ENCODE measurements around the gene CACNA2D4. TPM values are rescaled to one million over a fixed set of nuclear protein-coding genes. Genes with fewer than 3 reads are reported as not detected.

Gene CACNA2D4
- polyA plus RNA-seq, 3 donors, result 2.0 to 3.0 (median 2.7) TPM

- DNase-seq, result no peak
Observed at GRCh38 chr12:1890810-1891209, 27.6 kb downstream of the CACNA2D4 start.

- no peak for DNase-seq
Observed at GRCh38 chr12:1890119-1890703, 28.2 kb downstream of the CACNA2D4 start.

DNA sequence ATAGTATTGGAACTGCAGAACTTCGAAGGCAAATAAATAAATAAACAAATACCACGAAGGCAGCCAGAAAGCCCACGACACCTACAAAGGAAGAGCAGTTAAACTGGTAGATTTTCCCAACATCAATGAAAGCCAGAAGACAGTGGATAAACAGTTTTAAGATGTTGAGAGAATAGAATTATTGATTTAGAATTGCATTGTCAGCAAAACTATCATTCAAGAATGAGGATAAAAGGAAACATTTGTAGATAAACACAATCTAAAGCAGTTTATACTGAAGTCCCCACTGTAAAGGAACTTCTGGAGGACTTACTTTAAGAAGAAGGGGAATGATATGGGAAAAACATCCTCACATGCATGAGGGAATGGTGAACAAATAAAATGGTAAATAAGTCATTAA lies 29.5 kb downstream of the CACNA2D4 start:
- no peak for DNase-seq

- no peak for DNase-seq
Observed at GRCh38 chr12:1886396-1887008, 31.9 kb downstream of the CACNA2D4 start.

GRCh38 chr12:1885599-1886245 lies 32.7 kb downstream of the CACNA2D4 start:
- no peak for DNase-seq

GRCh38 chr12:1885082-1885596 lies 33.3 kb downstream of the CACNA2D4 start:
- no peak for DNase-seq

DNA sequence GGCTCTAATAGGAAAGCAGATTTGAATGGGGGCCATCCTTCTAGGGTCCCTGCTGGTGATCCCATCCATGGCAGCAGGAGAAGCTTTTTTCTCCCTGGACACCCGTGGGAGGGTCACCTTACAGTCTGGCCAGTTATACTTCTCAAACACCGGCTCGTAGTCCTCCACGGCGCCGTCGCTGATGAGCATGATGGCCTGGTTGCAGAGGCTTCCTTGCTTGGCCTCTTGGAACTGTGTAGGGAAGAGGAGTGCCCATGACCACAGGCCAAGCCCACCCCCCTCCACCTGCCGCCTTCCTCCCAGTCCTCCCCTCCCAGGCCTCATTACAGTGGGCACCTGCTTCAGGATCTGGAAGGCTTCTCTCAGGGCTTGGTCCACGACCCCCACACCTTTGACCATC lies 33.8 kb downstream of the CACNA2D4 start:
- DNase-seq, result no peak

DNA sequence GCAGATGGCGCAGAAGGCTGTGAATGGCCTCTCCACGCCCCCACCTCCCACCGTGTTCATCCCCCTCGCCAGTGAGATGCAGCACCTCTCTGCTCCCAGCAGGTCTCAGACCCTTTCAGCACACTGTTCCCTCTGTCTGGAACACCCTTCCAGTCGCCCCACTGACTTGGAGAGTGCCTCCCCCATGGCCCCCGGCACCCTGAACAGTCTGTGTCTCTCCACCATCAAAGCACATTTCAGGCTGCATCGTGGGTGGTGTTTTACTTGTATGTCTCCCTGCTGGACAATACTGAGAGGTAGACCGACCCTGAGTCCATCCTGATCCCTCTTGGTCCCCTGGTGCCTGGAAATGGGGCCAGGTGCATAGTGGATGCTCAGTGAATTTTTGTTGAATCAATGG lies 34.9 kb downstream of the CACNA2D4 start:
- DNase-seq, result no peak

DNA sequence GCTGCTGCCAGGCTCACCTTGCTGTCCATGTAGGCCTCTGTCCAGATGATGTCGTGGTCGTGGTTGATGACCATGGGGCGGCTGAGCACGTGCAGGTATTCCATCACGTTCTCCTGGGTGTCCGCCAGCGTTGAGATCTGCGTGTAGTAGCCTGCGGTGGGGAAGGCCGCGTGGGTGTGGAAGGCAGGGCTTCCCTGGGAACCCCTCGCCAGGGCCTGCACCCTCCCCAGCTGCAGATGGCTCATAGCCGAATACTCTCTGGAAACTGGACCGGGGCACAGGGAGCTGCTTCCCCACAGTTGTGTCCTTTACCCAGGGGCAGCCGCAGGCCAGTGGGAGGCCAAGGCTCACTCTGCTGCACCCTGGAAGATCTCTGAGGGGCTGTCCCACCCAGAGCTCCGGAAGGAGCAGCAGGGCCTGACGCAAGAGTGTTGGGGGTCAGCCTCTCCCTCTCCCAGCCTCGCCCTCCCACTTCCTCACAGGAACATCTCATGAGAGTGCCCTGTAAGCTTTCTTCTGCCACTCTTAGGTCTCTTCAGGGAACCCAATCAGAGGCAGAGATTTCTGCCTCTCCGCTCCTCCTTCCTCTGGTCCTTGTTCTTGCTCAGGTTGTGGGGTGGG lies 35.5 kb downstream of the CACNA2D4 start:
- DNase-seq, result no peak

DNA sequence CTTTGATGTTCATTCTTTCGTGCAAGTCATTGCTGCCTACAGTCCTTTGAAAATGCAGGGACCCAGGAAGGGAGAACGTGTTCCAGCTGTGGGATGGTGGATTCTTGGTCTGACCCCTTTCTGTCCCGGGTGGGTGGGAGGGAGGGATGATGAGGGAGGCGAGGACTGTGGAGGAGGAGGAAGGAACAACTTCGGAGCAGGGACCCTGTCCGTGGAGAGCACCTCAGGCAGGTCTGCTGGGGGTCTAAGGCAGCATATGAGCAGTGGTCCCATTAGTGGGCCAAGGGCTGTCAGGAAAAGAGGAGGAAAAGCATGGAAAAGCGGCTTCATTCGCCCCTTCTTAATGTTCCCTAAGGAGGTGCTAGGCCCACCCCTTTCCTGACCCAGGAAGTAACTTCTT lies 36.0 kb downstream of the CACNA2D4 start:
- DNase-seq, result no peak

DNA sequence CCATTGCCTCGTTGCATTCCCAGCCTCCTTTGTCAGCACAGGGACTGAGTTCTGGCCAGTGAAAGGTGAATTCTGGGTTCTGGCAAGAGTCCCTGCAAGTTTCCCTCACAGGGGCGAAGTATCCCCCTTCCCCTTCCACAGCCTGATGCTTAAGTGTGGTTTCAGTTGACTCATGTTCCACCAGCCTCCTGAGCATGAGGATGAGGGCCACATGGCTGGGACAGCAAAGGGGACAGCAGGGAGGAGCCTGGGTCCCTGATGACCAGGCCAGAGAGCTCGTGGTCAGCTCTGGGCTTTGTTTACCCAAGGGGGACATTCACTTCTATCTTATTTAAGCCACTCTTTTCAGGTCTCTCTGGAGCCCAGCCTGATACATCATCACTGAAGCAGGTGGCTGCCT lies 36.5 kb downstream of the CACNA2D4 start:
- DNase-seq, result no peak

DNA sequence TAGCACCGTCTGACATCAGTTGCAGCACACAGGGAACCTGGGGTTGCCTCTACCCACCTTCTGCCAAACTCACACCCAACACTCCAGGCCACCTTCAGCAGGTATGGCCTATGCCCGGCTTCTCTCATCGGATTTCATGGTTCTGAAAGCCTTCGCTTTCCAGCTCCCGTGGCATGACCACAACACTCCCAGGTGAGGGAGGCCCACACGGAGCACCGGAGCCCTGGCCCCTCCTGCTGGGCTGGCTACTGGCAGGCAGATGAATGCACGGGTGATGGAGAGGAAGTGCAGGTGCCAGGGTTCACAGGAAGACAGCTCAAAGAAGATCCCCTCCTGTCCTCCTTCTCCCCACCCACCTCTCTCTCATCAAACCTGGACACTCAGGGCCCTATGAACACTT lies 37.2 kb downstream of the CACNA2D4 start:
- DNase-seq, result no peak

DNA sequence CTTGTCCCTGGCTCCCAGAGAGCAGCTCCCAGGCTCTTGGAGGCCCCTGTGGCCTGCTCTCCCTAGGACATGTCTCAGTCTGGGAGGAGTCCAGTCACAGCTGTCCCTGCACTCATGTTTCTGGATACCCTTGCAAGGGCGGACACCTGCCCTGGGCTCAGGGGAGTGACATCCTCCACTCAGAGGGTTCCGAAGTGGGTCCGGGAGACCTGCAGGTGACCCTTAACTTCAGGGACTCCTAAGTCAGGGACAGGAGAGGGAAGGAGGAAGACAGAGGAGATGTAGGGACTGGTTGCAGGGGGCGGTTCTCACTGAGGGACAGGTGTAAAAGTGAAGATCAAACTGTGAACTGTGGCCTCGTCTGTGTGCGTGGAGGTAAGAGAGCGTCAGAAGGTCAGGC lies 37.6 kb downstream of the CACNA2D4 start:
- no peak for DNase-seq

- no peak for DNase-seq
Observed at GRCh38 chr12:1880153-1880845, 38.2 kb downstream of the CACNA2D4 start.

GRCh38 chr12:1879633-1880032 lies 38.8 kb downstream of the CACNA2D4 start:
- DNase-seq, result no peak

GRCh38 chr12:1878695-1879094 lies 39.8 kb downstream of the CACNA2D4 start:
- no peak for DNase-seq

- no peak for DNase-seq
Observed at GRCh38 chr12:1878214-1878613, 40.2 kb downstream of the CACNA2D4 start.

DNA sequence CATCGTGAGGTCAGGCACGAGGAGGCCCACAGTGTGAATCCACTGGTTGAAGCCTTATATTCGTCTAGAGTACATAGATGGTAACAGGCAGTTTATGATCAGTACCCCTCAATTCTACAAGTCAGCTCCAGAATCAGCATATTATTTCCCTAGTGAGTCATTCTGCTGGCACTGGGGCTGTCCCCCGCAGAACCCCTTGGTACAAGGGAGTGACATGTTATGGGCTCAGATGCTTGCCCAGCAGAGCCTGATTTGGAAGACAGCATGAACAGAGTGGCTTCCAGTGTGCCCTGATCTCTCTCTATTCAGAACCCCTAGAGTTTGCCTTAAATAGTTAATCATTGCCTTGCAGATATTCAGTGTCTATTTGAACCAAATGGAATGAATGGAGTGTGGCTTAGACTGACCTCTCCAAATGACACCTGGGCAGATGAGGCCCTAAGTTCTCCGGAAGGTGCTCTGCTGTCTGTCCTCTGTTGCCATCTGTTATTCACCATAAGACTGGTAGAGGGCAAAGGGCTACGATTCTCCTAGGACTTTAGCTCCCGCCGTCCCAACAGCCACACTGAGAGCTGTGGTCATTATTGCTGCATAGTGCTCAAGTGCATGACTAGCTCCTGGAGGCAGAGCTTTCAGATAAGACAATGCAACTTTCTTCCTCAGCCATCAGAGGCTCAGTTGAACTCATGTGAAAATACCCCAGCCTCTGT lies 41.1 kb downstream of the CACNA2D4 start:
- DNase-seq, result no peak

- no peak for DNase-seq
Observed at GRCh38 chr12:1876086-1876485, 42.4 kb downstream of the CACNA2D4 start.

DNA sequence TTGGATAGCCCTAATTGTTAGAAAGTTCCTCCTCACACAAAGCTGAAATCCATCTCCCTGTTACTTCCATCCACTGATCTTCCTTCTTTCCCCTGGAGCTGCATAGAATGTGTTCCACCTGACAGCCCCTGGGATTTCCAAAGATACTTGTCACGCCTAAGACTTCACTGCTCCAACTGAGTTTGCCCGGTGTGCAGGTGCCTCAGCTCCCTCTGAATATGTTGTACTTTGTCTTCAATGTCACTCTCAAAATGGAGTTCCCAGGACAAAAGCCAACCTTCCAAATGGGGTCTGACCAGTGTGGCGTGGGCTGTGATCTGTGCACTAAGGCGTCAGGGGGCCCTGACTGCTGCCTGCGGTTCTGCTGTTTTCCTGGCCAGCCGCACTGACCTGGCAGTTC lies 42.8 kb downstream of the CACNA2D4 start:
- no peak for DNase-seq
